ENCODE data around the gene NNMT. TPM values are rescaled to one million over a fixed set of nuclear protein-coding genes. Genes with fewer than 3 reads are reported as not detected.

Gene NNMT
- total and polyA plus RNA-seq, 8 donors: 1.2 to 244 (median 1.9) TPM

- DNase-seq: no peak
- no peaks in the 10 kb centered on the region for H3K27me3 ChIP-seq
- no peak overlapping the region for H3K27ac ChIP-seq
- no peak for ATAC-seq
- no peak for TF ChIP-seq CTCF (IDR thresholded peaks at IDR 0.05)
- H3K4me3 ChIP-seq: no peak overlapping the region
- H3K4me1 ChIP-seq: peaks cover 0 to 13% of the 10 kb centered on the region in 2 donors
- H3K9me3 ChIP-seq: no peaks in the 10 kb centered on the region
- no peaks in the 10 kb centered on the region for H3K36me3 ChIP-seq
- intact Hi-C loops (cut with DNase I): loop anchor here in 1 of 2 donors (10.0 kb wide), 1 partner anchor 262 kb away; no protein-coding TSS in a partner anchor
Observed at GRCh38 chr11:114342476-114342875, 46.3 kb downstream of the NNMT start.

DNA sequence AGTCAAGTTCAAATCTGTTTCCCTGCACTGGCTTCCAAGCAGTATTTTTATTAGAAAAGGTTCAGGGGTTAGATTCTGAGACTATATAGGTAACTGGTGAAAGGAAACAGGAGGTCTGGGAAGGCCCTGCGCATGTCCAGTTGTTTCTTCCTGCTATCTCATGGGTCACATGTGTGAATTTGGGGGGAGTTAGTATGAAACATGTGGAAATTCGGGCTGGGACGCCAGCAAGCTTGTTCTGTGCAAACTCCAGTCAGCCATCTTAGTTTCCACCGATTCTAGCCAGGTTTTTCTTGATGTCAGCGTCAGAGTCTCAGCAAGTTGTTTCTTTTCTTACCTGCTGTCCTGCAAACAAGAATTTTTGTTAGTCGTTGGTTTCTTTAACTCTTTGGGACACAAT is 46.8 kb downstream of the NNMT start:
- H3K4me1 ChIP-seq: peaks cover 0 to 13% of the 10 kb centered on the region in 2 donors
- H3K9me3 ChIP-seq: no peaks in the 10 kb centered on the region
- no peak overlapping the region for H3K4me3 ChIP-seq
- TF ChIP-seq CTCF (IDR thresholded peaks at IDR 0.05): no peak
- no peak overlapping the region for H3K27ac ChIP-seq
- intact Hi-C loops (cut with DNase I): loop anchor here in 1 of 2 donors (10.0 kb wide), 1 partner anchor 262 kb away; no protein-coding TSS in a partner anchor
- H3K27me3 ChIP-seq: no peaks in the 10 kb centered on the region
- DNase-seq (no peak), ATAC-seq (no peak)
- no peaks in the 10 kb centered on the region for H3K36me3 ChIP-seq

DNA sequence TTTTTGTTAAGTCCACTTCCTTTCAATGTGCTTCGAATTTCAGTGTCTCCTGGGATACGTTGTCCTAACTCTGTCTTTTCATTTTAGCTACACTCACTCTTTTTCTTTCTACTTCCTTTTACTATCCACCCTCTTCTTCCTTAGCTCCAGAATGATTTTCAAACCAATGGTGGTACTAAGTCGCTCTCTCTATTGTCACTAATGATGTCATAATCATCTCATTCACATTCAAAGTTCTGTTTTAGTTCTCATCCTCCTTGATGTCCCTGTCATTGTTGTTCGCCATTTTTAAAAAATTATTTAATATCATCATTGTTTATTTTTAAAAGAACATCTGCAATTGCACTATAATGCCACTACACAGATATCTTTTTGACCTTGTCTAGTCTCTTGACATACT is 47.3 kb downstream of the NNMT start:
- intact Hi-C loops (cut with DNase I): loop anchor here in 1 of 2 donors (10.0 kb wide), 1 partner anchor 261 kb away; no protein-coding TSS in a partner anchor

GRCh38 chr11:114344494-114344893 is 48.3 kb downstream of the NNMT start:
- no peak for ATAC-seq
- Histone ChIP-seq H3K4me1 (peaks cover 0 to 13% of the 10 kb centered on the region in 2 donors), H3K36me3 (no peaks in the 10 kb centered on the region), H3K27ac (no peak overlapping the region), H3K4me3 (no peak overlapping the region), H3K9me3 (no peaks in the 10 kb centered on the region), H3K27me3 (no peaks in the 10 kb centered on the region)
- no peak for DNase-seq
- intact Hi-C loops (cut with DNase I): loop anchor here in 1 of 2 donors (10.0 kb wide), 1 partner anchor 260 kb away; no protein-coding TSS in a partner anchor
- no peak for TF ChIP-seq CTCF (IDR thresholded peaks at IDR 0.05)

More for the DNA sequence above, 47.3 kb downstream of the NNMT start:
- Histone ChIP-seq H3K9me3 (no peaks in the 10 kb centered on the region), H3K4me3 (no peak overlapping the region), H3K4me1 (peaks cover 0 to 13% of the 10 kb centered on the region in 2 donors), H3K36me3 (no peaks in the 10 kb centered on the region), H3K27me3 (no peaks in the 10 kb centered on the region), H3K27ac (no peak overlapping the region)
- DNase-seq (no peak), ATAC-seq (no peak)
- TF ChIP-seq CTCF (IDR thresholded peaks at IDR 0.05): no peak

DNA sequence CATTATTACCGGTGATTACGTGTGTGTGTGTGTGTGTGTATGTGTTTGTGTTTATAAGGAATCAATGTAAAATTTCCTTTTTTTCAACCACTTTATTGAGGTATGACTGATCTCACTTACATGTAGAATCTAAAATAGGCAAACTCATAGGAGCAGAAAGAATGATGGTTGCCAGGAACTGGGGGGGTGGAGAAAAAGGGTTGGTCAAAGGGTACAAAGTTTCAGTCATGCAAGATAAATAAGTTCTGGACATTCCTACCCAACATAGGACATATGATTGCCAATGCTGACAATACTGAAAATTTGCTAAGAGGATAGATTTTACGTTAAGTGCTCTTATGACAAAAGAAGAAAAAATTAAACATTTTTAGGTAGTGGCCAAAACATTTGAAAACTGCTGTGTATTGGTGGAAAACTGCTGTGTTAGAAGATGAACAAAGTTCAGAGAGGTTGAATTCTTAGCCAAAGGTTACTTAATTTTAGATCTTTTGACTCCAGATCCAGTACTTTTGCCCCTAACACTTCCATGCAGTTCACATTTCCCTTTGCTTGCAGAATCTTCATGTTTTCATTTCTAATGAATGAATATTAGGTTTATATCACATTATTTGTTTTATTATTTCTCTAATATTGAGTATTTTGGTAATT is 49.5 kb downstream of the NNMT start:
- H3K4me1 ChIP-seq: peaks cover 0 to 6% of the 10 kb centered on the region in 2 donors
- H3K36me3 ChIP-seq: no peaks in the 10 kb centered on the region
- H3K27ac ChIP-seq: no peak overlapping the region
- DNase-seq (no peak), ATAC-seq (no peak)
- no peak for TF ChIP-seq CTCF (IDR thresholded peaks at IDR 0.05)
- intact Hi-C loops (cut with DNase I): loop anchor here in 1 of 2 donors (10.0 kb wide), 1 partner anchor 259 kb away; no protein-coding TSS in a partner anchor
- no peaks in the 10 kb centered on the region for H3K27me3 ChIP-seq
- no peak overlapping the region for H3K4me3 ChIP-seq
- H3K9me3 ChIP-seq: no peaks in the 10 kb centered on the region

All from left lung (tissue), 10 donors.